ENCODE data around the gene INTS11.
A peak's percentile ranks its signal among the peaks of the same experiment; 100 is the strongest.

Gene INTS11

DNA sequence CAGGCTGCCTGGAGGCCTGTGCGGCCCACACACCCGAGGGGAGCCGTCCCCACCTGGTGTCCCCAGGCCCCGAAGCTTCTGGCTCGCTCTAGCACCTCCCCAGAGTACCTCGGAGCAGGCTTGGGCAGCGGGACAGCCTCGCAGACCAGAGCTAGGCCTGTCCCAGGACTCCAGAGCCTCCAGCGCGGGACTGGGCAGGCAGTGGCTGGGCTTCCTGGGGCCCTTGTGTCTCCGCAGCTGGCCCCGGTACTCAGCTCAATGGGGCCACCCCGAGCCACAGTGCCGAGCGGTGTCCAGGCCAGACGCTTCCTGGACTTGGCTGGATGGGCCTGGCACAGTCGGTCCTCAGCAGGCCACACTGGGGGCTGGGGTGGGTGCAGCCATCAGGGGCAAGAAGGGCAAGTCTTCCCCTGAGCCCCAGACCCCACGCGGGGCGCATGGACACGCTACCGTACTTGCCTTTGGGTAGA lies 39.3 kb downstream of the INTS11 start:
- DNase-seq (ENCODE audit: low spot score) = no peak

DNA sequence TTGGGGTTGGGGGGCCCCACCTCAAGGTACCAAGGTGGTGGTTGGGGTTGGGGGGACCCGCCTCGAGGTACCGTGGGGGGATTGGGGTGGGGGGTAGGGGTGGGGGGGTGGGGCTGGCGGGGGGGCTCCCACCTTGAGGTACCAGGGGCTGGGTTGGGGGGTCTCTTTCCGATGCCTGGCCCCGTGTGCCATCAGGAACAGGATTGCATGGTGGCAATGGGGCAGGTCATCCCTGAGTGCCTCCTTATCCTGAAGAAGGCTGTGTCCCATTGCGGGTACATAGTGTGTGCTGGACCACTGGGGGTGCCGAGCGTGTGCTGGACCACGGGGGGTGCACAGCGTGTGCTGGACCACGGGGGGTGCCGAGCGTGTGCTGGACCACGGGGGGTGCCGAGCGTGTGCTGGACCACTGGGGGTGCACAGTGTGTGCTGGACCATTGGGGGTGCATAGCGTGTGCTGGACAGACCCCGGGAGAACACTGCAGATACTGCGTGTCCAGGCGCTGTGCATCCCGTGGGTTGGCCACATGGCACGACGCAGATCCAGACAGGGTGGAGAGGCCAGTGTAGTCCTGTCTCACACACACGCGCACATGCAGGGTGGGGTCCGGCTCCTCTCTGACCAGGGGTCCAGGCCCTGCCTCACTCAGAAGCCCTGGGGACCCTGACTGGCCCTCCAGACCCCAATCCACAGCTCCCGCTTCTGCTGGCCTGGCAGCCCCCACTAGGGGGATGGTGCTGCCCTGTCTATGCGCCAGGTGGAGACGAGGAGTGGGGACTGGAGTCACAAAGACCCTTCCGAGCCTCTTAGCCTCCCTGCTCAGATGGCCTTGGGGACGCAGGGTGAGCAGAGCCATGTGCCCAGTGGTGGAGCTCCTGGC lies 40.0 kb downstream of the INTS11 start:
- peak; percentile 17 for DNase-seq (ENCODE audit: low spot score)

DNA sequence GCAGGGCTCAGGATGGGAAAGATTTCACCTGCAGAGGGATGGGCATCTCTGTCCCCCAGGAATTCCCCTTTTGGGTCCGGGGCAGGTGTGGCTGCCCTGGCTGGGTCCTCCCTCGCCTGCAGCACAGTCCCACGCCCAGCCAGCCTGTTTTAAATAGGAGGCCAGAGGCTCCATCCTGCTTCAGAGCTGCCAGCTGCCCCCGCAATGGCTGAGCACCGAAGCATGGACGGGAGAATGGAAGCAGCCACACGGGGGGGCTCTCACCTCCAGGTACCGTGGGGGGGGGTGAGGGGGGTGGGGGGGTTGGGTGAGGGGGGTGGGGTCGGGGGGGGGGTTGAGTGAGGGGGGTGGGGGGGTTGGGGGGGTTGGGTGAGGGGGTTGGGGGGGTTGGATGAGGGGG lies 40.6 kb downstream of the INTS11 start:
- DNase-seq (ENCODE audit: low spot score) = peak; percentile 67

DNA sequence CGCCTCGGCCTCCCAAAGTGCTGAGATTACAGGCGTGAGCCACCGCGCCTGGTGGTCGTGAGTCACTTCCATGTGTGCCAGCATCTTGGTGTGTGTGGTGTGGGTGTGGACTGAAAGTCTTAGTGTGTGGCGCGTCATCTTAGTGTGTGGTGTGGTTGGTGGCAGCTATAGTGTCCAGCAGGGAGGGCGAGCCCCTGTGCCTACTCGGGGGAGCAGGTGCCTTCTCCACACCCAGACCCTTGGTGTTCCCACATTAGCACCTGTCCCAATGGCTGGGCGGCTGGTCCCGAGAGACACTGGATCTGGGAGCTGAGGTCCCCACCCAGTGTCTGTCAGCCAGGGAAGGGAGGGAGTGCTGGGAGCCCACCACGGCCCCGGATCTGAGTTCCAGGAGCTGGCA lies 41.5 kb downstream of the INTS11 start:
- no peak for DNase-seq (ENCODE audit: low spot score)

GRCh38 chr1:1281533-1282321 lies 42.7 kb downstream of the INTS11 start:
- DNase-seq (ENCODE audit: low spot score) = peak; percentile 25

- no peak for DNase-seq (ENCODE audit: low spot score)
Measured at GRCh38 chr1:1280782-1281481, 43.5 kb downstream of the INTS11 start.

DNA sequence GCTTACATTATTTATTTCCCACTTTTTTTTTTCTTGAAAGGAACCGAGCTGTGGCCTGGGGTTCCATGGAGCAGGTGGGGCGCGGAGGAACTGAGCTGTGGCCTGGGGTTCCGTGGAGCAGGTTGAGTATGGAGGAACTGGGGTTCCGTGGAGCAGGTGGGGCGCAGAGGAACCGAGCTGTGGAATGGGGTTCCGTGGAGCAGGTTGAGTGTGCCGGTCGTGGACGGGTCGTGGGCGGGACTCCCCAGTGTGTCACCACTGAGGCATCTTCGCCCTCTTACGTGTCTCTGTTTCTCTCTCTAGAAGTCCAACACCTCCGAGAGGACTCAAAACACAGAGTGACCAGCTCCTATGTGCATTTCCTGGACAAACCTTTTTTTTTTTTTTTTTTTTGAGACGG lies 45.4 kb downstream of the INTS11 start:
- DNase-seq (ENCODE audit: low spot score) = no peak

DNA sequence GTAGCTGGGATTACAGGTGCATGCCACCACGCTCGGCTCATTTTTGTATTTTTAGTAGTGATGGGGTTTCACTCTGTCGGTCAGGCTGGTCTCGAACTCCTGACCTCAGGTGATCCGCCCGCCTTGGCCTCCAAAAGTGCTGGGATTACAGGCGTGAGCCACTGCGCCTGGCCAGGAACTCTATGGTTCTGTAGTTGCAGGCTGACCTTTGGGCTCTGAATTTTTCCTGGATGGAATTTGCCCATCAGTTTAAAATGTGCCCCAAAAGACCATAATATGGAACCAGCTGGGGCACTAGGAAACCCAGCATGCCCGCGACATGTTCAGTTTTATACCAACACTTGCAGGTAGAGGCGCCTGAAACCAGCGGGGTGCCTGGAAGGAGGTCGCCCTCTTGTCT lies 45.8 kb downstream of the INTS11 start:
- DNase-seq (ENCODE audit: low spot score) = no peak

GRCh38 chr1:1275836-1276235 lies 48.6 kb downstream of the INTS11 start:
- DNase-seq (ENCODE audit: low spot score) = no peak

DNA sequence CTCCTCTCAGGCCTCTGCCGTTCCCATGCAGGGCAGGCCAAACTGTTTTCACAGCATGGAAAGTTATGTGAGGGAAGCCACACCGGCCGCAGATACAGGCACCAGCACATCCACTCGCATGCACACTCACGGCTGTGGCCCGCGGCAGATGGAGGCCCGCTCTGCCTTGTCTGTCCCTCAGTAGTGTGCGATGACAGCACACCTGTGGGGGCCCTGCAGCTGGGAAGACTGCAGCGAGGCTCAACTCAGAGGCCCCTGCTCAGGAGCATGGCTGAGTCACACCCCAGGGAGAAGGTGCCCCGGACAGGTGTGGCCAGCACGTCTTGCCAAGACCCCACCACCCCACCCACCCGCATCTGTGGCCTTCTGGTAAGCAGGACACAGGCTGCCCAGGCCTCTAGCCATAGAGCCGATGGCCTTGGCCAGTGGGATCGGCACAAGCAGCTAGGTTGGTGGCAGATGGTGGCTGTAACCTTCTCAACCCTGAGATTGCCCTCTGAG lies 49.5 kb downstream of the INTS11 start:
- DNase-seq (ENCODE audit: low spot score) = no peak

- no peak for DNase-seq (ENCODE audit: low spot score)
Measured at GRCh38 chr1:1274299-1274930, 50.0 kb downstream of the INTS11 start.

GRCh38 chr1:1273512-1274298 lies 50.8 kb downstream of the INTS11 start, which contains the start of gene UBE2J2:
TSS of gene UBE2J2 (minus strand) at chr1:1273854. CDS start at chr1:1267992, 5,862 bp downstream.
- DNase-seq (ENCODE audit: low spot score) = peak; percentile 91

GRCh38 chr1:1273209-1273511 lies 51.3 kb downstream of the INTS11 start:
- DNase-seq (ENCODE audit: low spot score) = peak; percentile 32

GRCh38 chr1:1272341-1273208 lies 51.9 kb downstream of the INTS11 start:
- peak; percentile 53 for DNase-seq (ENCODE audit: low spot score)

DNA sequence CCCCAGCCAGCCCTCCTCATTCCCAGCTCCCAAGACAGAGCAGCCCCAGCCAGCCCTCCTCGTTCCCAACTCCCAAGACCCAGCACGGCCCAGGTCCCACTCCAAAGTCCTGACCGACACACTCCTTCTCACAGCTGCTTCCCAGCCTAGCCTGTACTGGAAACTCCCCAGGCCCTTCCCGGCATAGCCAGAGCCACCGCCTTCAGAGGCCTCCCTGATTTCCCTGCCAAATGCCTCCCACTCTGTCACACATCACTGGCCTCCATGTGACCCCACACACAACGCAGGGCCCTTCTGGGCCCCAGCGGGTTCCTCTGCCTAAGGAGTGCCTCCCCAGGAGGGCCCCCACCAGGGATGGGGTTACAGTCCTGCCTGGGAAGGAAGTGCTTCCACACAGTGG lies 53.6 kb downstream of the INTS11 start:
- DNase-seq (ENCODE audit: low spot score) = no peak

GRCh38 chr1:1268284-1268682 lies 56.2 kb downstream of the INTS11 start:
- no peak for DNase-seq (ENCODE audit: low spot score)

GRCh38 chr1:1267488-1268283 lies 56.8 kb downstream of the INTS11 start:
- DNase-seq (ENCODE audit: low spot score) = no peak

- no peak for DNase-seq (ENCODE audit: low spot score)
Measured at GRCh38 chr1:1264868-1265272, 59.6 kb downstream of the INTS11 start.

- DNase-seq (ENCODE audit: low spot score) = no peak
Measured at GRCh38 chr1:1264026-1264425, 60.4 kb downstream of the INTS11 start.

Data from NAMALWA (cell line).